Measurements from ENCODE around the gene NOC4L. TPM values are rescaled to one million over a fixed set of nuclear protein-coding genes. Genes with fewer than 3 reads are reported as not detected.

Gene NOC4L
- total RNA-seq, 1 experiment from 2014 or later: 39.6 TPM

DNA sequence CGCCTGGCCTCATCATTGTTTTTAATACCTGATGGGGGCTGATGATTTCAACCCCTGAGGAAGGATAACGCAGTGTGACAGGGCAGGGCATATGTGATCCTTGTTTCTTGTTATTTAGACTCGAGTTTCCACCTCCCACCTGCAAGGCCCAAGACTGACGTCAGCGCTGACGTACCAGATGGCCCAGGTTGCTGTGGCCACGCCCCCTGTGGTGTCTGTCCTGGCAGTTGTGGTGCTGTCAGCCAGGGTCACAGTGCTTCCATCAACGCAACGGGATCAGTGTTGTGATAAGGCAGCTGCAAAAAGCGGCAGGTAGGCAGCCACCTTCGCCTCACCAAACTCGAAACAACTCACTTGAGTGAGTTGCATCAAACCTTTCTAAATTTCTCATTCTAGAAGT, 18.5 kb upstream of the NOC4L start:
- H3K36me3 Mint-ChIP-seq (ENCODE audit: insufficient read depth, unreplicated experiment): peaks cover 23% of the 10 kb centered on the region
- no peak overlapping the region for H3K4me3 Mint-ChIP-seq (ENCODE audit: unreplicated experiment)
- no peaks in the 10 kb centered on the region for H3K9me3 Mint-ChIP-seq (ENCODE audit: unreplicated experiment)

DNA sequence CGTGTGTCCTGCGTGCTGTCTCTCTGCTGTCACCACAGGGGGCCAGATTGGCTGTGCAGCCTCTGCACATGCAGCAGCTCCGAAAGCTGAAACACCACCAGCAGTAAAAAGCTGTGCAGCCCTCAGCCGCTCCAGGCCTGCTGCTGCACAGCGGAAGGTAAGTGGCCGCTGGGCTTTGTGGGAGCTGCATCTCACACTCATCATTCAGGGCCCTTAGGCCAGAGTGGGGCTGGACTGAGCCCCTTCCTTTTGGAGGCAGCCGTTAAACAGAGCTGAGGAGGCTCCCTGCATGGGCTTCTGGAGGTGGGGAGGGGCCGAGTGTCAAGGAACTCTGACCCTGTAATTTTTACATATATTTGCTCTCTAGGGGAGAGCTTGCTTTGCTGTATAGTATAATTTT, 17.2 kb upstream of the NOC4L start:
- Mint-ChIP-seq H3K27me3 (ENCODE audit: insufficient read depth, unreplicated experiment) (no peaks in the 10 kb centered on the region), H3K36me3 (ENCODE audit: insufficient read depth, unreplicated experiment) (peaks cover 23% of the 10 kb centered on the region), H3K4me1 (ENCODE audit: low read depth, unreplicated experiment) (no peaks in the 10 kb centered on the region), H3K27ac (ENCODE audit: unreplicated experiment) (no peak overlapping the region), H3K9me3 (ENCODE audit: unreplicated experiment) (no peaks in the 10 kb centered on the region), H3K4me3 (ENCODE audit: unreplicated experiment) (no peak overlapping the region)
- Histone ChIP-seq H3K36me3 (ENCODE audit: control insufficient read depth, insufficient read depth, low read length) (0 out of 2 replicates have a peak, but pooled peaks cover 1% of the 10 kb centered on the region), H3K9me3 (no peaks in the 10 kb centered on the region), H3K27me3 (replicated peaks; ENCODE audit: control insufficient read depth, insufficient read depth, low read length) (no peaks in the 10 kb centered on the region), H3K4me1 (no peaks in the 10 kb centered on the region), H3K4me3 (ENCODE audit: low read depth, low read length) (no peak overlapping the region)
- ChIA-PET POLR2A (no interaction called here), CTCF (no interaction called here)
- BruUV-seq (replicated peaks): no TSS peak
- DNase-seq: no peak
- intact Hi-C loops (cut with micrococcal nuclease; ENCODE audit: unreplicated experiment): no loop called here
- TF ChIP-seq, protein P1, sequence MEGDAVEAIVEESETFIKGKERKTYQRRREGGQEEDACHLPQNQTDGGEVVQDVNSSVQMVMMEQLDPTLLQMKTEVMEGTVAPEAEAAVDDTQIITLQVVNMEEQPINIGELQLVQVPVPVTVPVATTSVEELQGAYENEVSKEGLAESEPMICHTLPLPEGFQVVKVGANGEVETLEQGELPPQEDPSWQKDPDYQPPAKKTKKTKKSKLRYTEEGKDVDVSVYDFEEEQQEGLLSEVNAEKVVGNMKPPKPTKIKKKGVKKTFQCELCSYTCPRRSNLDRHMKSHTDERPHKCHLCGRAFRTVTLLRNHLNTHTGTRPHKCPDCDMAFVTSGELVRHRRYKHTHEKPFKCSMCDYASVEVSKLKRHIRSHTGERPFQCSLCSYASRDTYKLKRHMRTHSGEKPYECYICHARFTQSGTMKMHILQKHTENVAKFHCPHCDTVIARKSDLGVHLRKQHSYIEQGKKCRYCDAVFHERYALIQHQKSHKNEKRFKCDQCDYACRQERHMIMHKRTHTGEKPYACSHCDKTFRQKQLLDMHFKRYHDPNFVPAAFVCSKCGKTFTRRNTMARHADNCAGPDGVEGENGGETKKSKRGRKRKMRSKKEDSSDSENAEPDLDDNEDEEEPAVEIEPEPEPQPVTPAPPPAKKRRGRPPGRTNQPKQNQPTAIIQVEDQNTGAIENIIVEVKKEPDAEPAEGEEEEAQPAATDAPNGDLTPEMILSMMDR (IDR thresholded peaks at IDR 0.05; ENCODE audit: insufficient read depth in 1 of 2, low read depth in 1 of 2, low read length in 1 of 2, severe bottlenecking in 1 of 2, unreplicated experiment in 1 of 2): no peak

More for the DNA sequence above, 18.5 kb upstream of the NOC4L start:
- TF ChIP-seq, protein P1 (IDR thresholded peaks at IDR 0.05; ENCODE audit: insufficient read depth in 1 of 2, low read depth in 1 of 2, low read length in 1 of 2, severe bottlenecking in 1 of 2, unreplicated experiment in 1 of 2): no peak
- Mint-ChIP-seq H3K27me3 (ENCODE audit: insufficient read depth, unreplicated experiment) (no peaks in the 10 kb centered on the region), H3K27ac (ENCODE audit: unreplicated experiment) (no peak overlapping the region), H3K4me1 (ENCODE audit: low read depth, unreplicated experiment) (no peaks in the 10 kb centered on the region)
- intact Hi-C loops (cut with micrococcal nuclease; ENCODE audit: unreplicated experiment): no loop called here
- no peak for DNase-seq
- Histone ChIP-seq H3K9me3 (no peaks in the 10 kb centered on the region), H3K4me1 (no peaks in the 10 kb centered on the region), H3K4me3 (ENCODE audit: low read depth, low read length) (no peak overlapping the region), H3K27me3 (replicated peaks; ENCODE audit: control insufficient read depth, insufficient read depth, low read length) (no peaks in the 10 kb centered on the region), H3K36me3 (ENCODE audit: control insufficient read depth, insufficient read depth, low read length) (0 out of 2 replicates have a peak, but pooled peaks cover 1% of the 10 kb centered on the region)
- CTCF ChIA-PET: no interaction called here
- BruUV-seq (replicated peaks): no TSS peak
- POLR2A ChIA-PET: no interaction called here

DNA sequence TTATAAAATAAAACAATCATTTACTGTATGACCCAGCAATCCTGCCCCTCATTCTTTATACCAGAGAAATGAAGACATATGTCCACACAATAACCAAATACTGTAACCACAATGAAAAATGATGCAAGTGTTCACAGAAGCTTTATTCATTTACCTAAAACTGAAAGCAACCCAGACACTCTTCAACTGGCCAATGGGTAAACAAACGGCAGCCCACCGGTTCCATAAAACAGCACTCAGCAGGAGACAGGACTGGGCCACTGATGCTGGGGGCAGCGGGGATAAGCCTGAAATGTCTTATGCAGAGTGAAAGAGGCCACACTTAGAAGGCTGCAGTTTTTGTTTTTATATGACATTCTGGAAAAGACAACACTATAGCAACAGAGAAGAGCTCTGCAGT, 15.2 kb upstream of the NOC4L start:
- POLR2A ChIA-PET: no interaction called here
- Histone ChIP-seq H3K9me3 (no peaks in the 10 kb centered on the region), H3K4me1 (no peaks in the 10 kb centered on the region), H3K36me3 (ENCODE audit: control insufficient read depth, insufficient read depth, low read length) (0 out of 2 replicates have a peak, but pooled peaks cover 1% of the 10 kb centered on the region), H3K4me3 (ENCODE audit: low read depth, low read length) (no peak overlapping the region), H3K27me3 (replicated peaks; ENCODE audit: control insufficient read depth, insufficient read depth, low read length) (no peaks in the 10 kb centered on the region)
- Mint-ChIP-seq H3K9me3 (ENCODE audit: unreplicated experiment) (no peaks in the 10 kb centered on the region), H3K36me3 (ENCODE audit: insufficient read depth, unreplicated experiment) (peaks cover 31% of the 10 kb centered on the region), H3K4me3 (ENCODE audit: unreplicated experiment) (no peak overlapping the region), H3K27me3 (ENCODE audit: insufficient read depth, unreplicated experiment) (no peaks in the 10 kb centered on the region), H3K27ac (ENCODE audit: unreplicated experiment) (no peak overlapping the region), H3K4me1 (ENCODE audit: low read depth, unreplicated experiment) (no peaks in the 10 kb centered on the region)
- intact Hi-C loops (cut with micrococcal nuclease; ENCODE audit: unreplicated experiment): no loop called here
- DNase-seq: no peak
- TF ChIP-seq, protein P1 (IDR thresholded peaks at IDR 0.05; ENCODE audit: insufficient read depth in 1 of 2, low read depth in 1 of 2, low read length in 1 of 2, severe bottlenecking in 1 of 2, unreplicated experiment in 1 of 2): no peak
- no TSS peak for BruUV-seq (replicated peaks)
- CTCF ChIA-PET: no interaction called here

Measured in Caco-2 (cell line).